Vagina (tissue), 2 donors: ENCODE results near the gene SCTR. TPM values are rescaled to one million over a fixed set of nuclear protein-coding genes. Genes with fewer than 3 reads are reported as not detected.
A peak's percentile ranks its signal among the peaks of the same experiment; 100 is the strongest.

Experiments
- DNase-seq, 2 donors: peaks; one replicate each; pipeline ENCODE4 v3.0.0-alpha.2; 2017; ENCODE audit errors: extremely low spot score in 2 of 2
- H3K27ac ChIP-seq: fragments of 200-600 bp; sonication (generic); one replicate; pipeline ENCODE4 v1.5.1; 2019
- H3K27me3 ChIP-seq: fragments of 200-600 bp; sonication (generic); one replicate; pipeline ENCODE4 v1.5.1; 2019
- H3K36me3 ChIP-seq, 2 donors: fragments of 200-600 bp; sonication (generic); one replicate each; pipeline ENCODE4 v1.5.1; 2017 to 2019
- H3K4me1 ChIP-seq: fragments of 200-600 bp; sonication (generic); one replicate; pipeline ENCODE4 v1.5.1; 2019
- H3K4me3 ChIP-seq, 2 donors: fragments of 200-600 bp; sonication (generic); 1 replicate in 1 of 2; 2 replicates in 1 of 2; pipeline ENCODE4 v1.5.1; 2016 to 2019
- H3K9me3 ChIP-seq: fragments of 200-600 bp; sonication (generic); one replicate; pipeline ENCODE4 v1.5.1; 2019
- POLR2A ChIP-seq, 2 donors: fragments of 450-650 bp; IDR thresholded peaks; one replicate each; pipeline ENCODE4 v1.6.1; 2017; ENCODE audit warnings: antibody characterized with exemption in 2 of 2, mild to moderate bottlenecking in 2 of 2, moderate library complexity in 2 of 2
- POLR2AphosphoS5 ChIP-seq, 2 donors: sonication (generic); formaldehyde crosslinking; IDR thresholded peaks; one replicate each; pipeline ENCODE4 v1.9.0; 2017; ENCODE audit warnings: antibody characterized with exemption in 2 of 2, mild to moderate bottlenecking in 2 of 2, low read depth in 1 of 2; ENCODE audit not compliant: insufficient read depth in 1 of 2
- intact Hi-C: fragments of 100-400 bp; cut with DNase I; formaldehyde crosslinking; loops from one replicate; pipeline ENCODE4 v1.15.1; 2023
- total RNA-seq: library from RNA; depleted of rRNA; stranded (reverse); fragments of >200 nt; gene quantifications from one replicate; pipeline ENCODE4 v1.2.3, GENCODE V29; 2016
- TF ChIP-seq, protein P1 (sequence below), 3 experiments: fragments of 450-650 bp in 2 of 3; fragments of 200-600 bp in 1 of 3; sonication (generic) in 1 of 3; IDR thresholded peaks; one replicate each; pipeline ENCODE4 v1.5.1; 2017 to 2019; ENCODE audit warnings: antibody characterized with exemption in 3 of 3, mild to moderate bottlenecking in 2 of 3, moderate library complexity in 2 of 3

The SCTR gene
- total RNA-seq, 1 donor from 2014 or later: not detected

GRCh38 chr2:119483395-119483753 lies 40.9 kb downstream of the SCTR start:
- H3K4me3 ChIP-seq: no peak overlapping the region
- H3K27ac ChIP-seq: no peak overlapping the region
- intact Hi-C loops: no loop called here
- H3K4me1 ChIP-seq: no peaks in the 10 kb centered on the region
- no peak for DNase-seq
- TF ChIP-seq POLR2AphosphoS5 (IDR thresholded peaks at IDR 0.05; ENCODE audit: insufficient read depth in 1 of 2, low read depth in 1 of 2): no peak
- no peak for TF ChIP-seq POLR2A (IDR thresholded peaks at IDR 0.05)
- TF ChIP-seq, protein P1, sequence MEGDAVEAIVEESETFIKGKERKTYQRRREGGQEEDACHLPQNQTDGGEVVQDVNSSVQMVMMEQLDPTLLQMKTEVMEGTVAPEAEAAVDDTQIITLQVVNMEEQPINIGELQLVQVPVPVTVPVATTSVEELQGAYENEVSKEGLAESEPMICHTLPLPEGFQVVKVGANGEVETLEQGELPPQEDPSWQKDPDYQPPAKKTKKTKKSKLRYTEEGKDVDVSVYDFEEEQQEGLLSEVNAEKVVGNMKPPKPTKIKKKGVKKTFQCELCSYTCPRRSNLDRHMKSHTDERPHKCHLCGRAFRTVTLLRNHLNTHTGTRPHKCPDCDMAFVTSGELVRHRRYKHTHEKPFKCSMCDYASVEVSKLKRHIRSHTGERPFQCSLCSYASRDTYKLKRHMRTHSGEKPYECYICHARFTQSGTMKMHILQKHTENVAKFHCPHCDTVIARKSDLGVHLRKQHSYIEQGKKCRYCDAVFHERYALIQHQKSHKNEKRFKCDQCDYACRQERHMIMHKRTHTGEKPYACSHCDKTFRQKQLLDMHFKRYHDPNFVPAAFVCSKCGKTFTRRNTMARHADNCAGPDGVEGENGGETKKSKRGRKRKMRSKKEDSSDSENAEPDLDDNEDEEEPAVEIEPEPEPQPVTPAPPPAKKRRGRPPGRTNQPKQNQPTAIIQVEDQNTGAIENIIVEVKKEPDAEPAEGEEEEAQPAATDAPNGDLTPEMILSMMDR (IDR thresholded peaks at IDR 0.05): no peak
- no peaks in the 10 kb centered on the region for H3K36me3 ChIP-seq
- H3K9me3 ChIP-seq: no peaks in the 10 kb centered on the region
- no peaks in the 10 kb centered on the region for H3K27me3 ChIP-seq

GRCh38 chr2:119482481-119483394 lies 41.5 kb downstream of the SCTR start:
- no peak overlapping the region for H3K27ac ChIP-seq
- peak; percentile 69 to 94 for DNase-seq
- H3K4me3 ChIP-seq: no peak overlapping the region
- no peaks in the 10 kb centered on the region for H3K27me3 ChIP-seq
- no peaks in the 10 kb centered on the region for H3K36me3 ChIP-seq
- H3K9me3 ChIP-seq: no peaks in the 10 kb centered on the region
- TF ChIP-seq POLR2AphosphoS5 (IDR thresholded peaks at IDR 0.05; ENCODE audit: insufficient read depth in 1 of 2, low read depth in 1 of 2): no peak
- TF ChIP-seq, protein P1 (IDR thresholded peaks at IDR 0.05): no peak
- no peak for TF ChIP-seq POLR2A (IDR thresholded peaks at IDR 0.05)
- no peaks in the 10 kb centered on the region for H3K4me1 ChIP-seq
- intact Hi-C loops: no loop called here

GRCh38 chr2:119481501-119482455 lies 42.5 kb downstream of the SCTR start:
- Histone ChIP-seq H3K4me3 (no peak overlapping the region), H3K9me3 (no peaks in the 10 kb centered on the region), H3K4me1 (no peaks in the 10 kb centered on the region), H3K27ac (no peak overlapping the region), H3K36me3 (no peaks in the 10 kb centered on the region), H3K27me3 (no peaks in the 10 kb centered on the region)
- intact Hi-C loops: no loop called here
- DNase-seq: peak; percentile 52 to 96
- TF ChIP-seq POLR2A (IDR thresholded peaks at IDR 0.05) (no peak), POLR2AphosphoS5 (IDR thresholded peaks at IDR 0.05; ENCODE audit: insufficient read depth in 1 of 2, low read depth in 1 of 2) (no peak)

GRCh38 chr2:119480718-119481142 lies 43.6 kb downstream of the SCTR start:
- Histone ChIP-seq H3K36me3 (no peaks in the 10 kb centered on the region), H3K9me3 (no peaks in the 10 kb centered on the region), H3K4me3 (no peak overlapping the region), H3K27me3 (no peaks in the 10 kb centered on the region), H3K4me1 (peaks cover 4% of the 10 kb centered on the region), H3K27ac (no peak overlapping the region)
- TF ChIP-seq, protein P1 (IDR thresholded peaks at IDR 0.05): no peak
- TF ChIP-seq POLR2AphosphoS5 (IDR thresholded peaks at IDR 0.05; ENCODE audit: insufficient read depth in 1 of 2, low read depth in 1 of 2) (no peak), POLR2A (IDR thresholded peaks at IDR 0.05) (no peak)
- intact Hi-C loops: no loop called here
- peak; percentile 40 to 64 for DNase-seq

GRCh38 chr2:119480184-119480583 lies 44.1 kb downstream of the SCTR start:
- intact Hi-C loops: no loop called here
- no peak for TF ChIP-seq POLR2A (IDR thresholded peaks at IDR 0.05)
- TF ChIP-seq, protein P1 (IDR thresholded peaks at IDR 0.05): no peak
- no peaks in the 10 kb centered on the region for H3K27me3 ChIP-seq
- H3K27ac ChIP-seq: no peak overlapping the region
- H3K36me3 ChIP-seq: no peaks in the 10 kb centered on the region
- peaks cover 4% of the 10 kb centered on the region for H3K4me1 ChIP-seq
- no peak overlapping the region for H3K4me3 ChIP-seq
- no peaks in the 10 kb centered on the region for H3K9me3 ChIP-seq
- peak in 1 of 2 donors; percentile 14 for DNase-seq
